GM06990 (cell line): Measurements from ENCODE around the gene PLXDC1.

Experiments
- DNase-seq: peaks from one replicate; pipeline ENCODE4 v3.0.0-alpha.2; 2011; ENCODE audit not compliant: insufficient read length; ENCODE audit errors: extremely low read depth
- H3K27me3 ChIP-seq: replicated peaks from 2 replicates; pipeline ENCODE4 v1.6.0; 2011; ENCODE audit warnings: low read length; ENCODE audit not compliant: control insufficient read depth, insufficient read depth
- H3K36me3 ChIP-seq: 2 replicates; pipeline ENCODE4 v1.5.1; 2011; ENCODE audit warnings: low read length; ENCODE audit not compliant: control insufficient read depth, insufficient read depth
- H3K4me3 ChIP-seq: replicated peaks from 2 replicates; pipeline ENCODE4 v1.5.1; 2011; ENCODE audit warnings: low read depth, mild to moderate bottlenecking, control low read depth, low read length
- TF ChIP-seq, protein P1 (sequence below): IDR thresholded peaks from 2 replicates; pipeline ENCODE4 v1.5.1; 2011; ENCODE audit warnings: low read length, control low read depth, mild to moderate bottlenecking, inconsistent platforms; ENCODE audit not compliant: insufficient read depth, poor library complexity, severe bottlenecking

PLXDC1 gene

DNA sequence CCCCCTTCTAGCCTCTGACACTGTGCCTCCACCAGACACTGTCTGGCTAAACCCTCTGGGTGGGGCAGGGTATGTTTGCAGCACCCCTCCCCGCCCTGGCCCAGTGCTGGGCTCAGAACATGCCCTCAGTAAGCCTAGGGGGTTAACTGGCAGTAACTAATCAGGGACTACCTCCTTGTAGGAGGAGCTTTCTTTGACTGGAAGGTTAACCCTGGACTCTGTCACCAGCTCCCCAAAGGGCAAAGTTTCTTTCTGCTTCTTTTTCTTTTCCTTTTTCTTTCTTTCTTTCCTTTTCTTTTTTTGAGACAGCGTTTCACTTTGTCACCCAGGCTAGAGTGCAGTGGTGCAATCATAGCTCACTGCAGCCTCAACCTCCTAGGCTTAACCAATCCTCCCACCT, 76.8 kb downstream of the PLXDC1 start:
- TF ChIP-seq, protein P1, sequence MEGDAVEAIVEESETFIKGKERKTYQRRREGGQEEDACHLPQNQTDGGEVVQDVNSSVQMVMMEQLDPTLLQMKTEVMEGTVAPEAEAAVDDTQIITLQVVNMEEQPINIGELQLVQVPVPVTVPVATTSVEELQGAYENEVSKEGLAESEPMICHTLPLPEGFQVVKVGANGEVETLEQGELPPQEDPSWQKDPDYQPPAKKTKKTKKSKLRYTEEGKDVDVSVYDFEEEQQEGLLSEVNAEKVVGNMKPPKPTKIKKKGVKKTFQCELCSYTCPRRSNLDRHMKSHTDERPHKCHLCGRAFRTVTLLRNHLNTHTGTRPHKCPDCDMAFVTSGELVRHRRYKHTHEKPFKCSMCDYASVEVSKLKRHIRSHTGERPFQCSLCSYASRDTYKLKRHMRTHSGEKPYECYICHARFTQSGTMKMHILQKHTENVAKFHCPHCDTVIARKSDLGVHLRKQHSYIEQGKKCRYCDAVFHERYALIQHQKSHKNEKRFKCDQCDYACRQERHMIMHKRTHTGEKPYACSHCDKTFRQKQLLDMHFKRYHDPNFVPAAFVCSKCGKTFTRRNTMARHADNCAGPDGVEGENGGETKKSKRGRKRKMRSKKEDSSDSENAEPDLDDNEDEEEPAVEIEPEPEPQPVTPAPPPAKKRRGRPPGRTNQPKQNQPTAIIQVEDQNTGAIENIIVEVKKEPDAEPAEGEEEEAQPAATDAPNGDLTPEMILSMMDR = no peak
- no peak overlapping the region for H3K4me3 ChIP-seq
- H3K27me3 ChIP-seq = no peaks in the 10 kb centered on the region; the same call in 1 of the 2 replicates
- H3K36me3 ChIP-seq = no peaks in the 10 kb centered on the region
- no peak for DNase-seq

DNA sequence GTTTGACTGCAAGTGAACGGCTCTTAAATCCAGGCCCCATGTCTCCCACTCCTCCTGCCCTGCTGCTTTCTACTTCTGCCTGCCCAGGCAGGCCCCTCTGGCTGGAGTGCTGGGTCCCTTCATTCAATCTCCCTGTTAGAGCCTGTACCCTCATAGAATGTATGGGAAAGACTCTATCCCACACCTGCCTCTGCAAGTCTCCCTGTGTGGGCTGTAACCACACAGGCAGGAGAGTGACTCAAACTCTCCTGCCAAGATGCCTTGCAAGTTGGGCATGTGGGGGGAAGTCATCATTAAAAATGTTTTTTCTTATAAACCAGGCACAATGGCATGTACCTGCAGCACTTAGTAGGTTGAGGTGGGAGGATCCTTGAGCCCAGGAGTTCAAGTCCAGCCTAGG, 77.5 kb downstream of the PLXDC1 start:
- TF ChIP-seq, protein P1 = no peak
- DNase-seq = no peak
- Histone ChIP-seq H3K4me3 (no peak overlapping the region), H3K27me3 (no peaks in the 10 kb centered on the region; the same call in 1 of the 2 replicates), H3K36me3 (no peaks in the 10 kb centered on the region)

DNA sequence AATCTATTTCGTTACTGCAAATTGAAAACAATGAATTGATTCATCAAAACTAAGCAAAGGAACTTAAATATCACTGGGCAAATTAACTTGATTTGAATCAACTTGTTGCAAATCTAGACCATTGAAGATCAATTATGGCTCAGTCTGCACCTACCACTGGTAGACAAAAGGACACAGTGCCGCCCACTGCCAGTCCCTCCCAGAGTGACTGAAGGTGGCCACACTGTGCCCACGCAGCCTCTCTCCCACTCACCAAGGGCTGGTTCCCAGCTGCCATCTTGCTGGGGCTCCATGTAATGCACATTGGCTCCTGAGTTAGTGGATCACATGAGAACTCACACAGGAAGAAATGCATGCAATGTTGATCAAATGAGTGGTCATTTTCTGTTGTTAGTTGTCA, 78.1 kb downstream of the PLXDC1 start:
- H3K27me3 ChIP-seq = no peaks in the 10 kb centered on the region; the same call in 1 of the 2 replicates
- H3K36me3 ChIP-seq = no peaks in the 10 kb centered on the region
- no peak overlapping the region for H3K4me3 ChIP-seq
- TF ChIP-seq, protein P1 = no peak
- DNase-seq = no peak

DNA sequence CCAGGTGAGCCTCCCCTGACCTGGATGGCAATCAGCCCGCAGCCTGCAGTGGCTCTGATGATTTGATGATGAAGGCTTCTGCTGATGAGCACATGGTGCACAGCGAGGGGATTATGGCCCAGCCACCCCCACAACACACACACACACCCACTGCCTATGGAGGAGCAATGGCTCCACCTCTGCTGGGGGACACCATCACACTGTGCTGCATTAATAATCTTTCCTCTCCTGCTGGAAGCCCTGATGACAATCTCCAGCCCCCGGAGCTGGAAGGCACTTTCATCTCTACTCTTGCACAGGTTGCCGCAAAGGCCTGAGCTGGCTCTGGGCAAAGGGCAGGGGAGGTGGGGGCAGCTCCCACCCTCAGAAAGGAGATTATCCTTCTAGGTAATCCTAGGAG, 79.9 kb downstream of the PLXDC1 start:
- no peaks in the 10 kb centered on the region for H3K36me3 ChIP-seq
- TF ChIP-seq, protein P1 = no peak
- H3K27me3 ChIP-seq = no peaks in the 10 kb centered on the region; the same call in none of the 2 replicates
- DNase-seq = no peak
- no peak overlapping the region for H3K4me3 ChIP-seq

DNA sequence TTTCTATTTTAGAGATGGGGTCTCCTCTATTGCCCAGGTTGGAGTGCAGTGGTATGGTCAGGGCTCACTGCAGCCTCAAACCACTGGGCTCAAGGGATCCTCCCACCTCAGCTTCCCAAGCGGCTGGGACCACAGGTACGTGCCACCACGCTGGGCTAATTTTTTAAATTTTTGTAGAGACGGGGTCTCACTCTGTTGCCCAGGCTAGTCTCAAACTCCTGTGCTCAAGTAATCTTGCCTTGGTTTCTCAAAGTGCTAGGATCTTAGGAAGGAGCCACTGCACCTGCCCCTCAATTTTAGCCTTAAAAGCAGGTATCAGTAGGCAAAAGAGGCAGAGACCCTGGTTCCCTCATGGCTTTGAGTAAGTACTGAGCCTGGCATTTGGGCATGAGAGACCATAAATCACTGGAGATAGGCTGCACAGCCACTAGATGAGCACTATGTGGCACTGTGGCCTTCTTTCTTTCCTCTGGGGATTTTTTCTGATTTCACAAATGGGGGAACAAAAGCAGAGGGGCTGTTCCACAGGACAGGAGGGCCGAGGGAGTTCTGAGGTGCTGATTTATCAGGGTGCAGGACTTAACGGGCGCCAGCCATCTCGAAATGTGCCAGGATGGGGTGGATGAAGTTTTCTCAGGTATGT, 82.2 kb downstream of the PLXDC1 start:
- Histone ChIP-seq H3K36me3 (no peaks in the 10 kb centered on the region), H3K27me3 (no peaks in the 10 kb centered on the region; the same call in none of the 2 replicates), H3K4me3 (no peak overlapping the region)
- DNase-seq = no peak
- TF ChIP-seq, protein P1 = peak; percentile 71

DNA sequence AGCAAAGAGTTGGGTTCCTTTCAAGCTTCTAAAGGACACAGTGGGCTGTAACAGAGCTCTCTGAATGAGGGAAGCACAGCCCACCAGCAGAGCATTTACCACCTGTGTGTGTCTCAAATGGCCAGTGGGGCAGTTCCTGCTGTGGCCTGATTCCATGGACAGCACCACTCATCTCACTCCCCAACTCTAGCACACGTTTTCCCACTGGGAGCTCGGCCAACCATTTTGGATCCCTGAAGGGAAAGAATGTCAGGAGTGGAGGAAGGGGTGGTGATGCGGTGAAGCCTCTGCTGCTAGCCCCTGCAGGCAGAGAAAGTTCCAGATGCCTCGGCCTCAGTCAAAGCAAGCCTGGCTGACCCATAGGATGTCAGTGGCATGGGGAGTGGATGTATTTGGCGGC, 86.6 kb downstream of the PLXDC1 start:
- no peaks in the 10 kb centered on the region; the same call in 1 of the 2 replicates for H3K27me3 ChIP-seq
- TF ChIP-seq, protein P1 = no peak
- H3K4me3 ChIP-seq = no peak overlapping the region
- H3K36me3 ChIP-seq = no peaks in the 10 kb centered on the region
- no peak for DNase-seq
